GM12878 (cell line): ENCODE data around the gene CD55. TPM values are rescaled to one million over a fixed set of nuclear protein-coding genes. Genes with fewer than 3 reads are reported as not detected.

ENCODE experiments used
- CTCF ChIP-seq, 3 experiments: IDR thresholded peaks in 2 of 3; conservative IDR thresholded peaks in 1 of 3; 2 replicates each; pipeline ENCODE4 v1.5.1; 2011; ENCODE audit warnings: low read depth in 3 of 3, low read length in 3 of 3, mild to moderate bottlenecking in 3 of 3, control low read depth in 2 of 3, moderate library complexity in 2 of 3, inconsistent platforms in 1 of 3, mixed read lengths in 1 of 3; ENCODE audit not compliant: control insufficient read depth in 2 of 3, insufficient read depth in 1 of 3; ENCODE audit errors: extremely low read depth in 1 of 3
- NFXL1 ChIP-seq: fragments of 450-650 bp; IDR thresholded peaks from 2 replicates; pipeline ENCODE4 v1.6.1; 2017; ENCODE audit warnings: antibody characterized with exemption, mild to moderate bottlenecking, borderline replicate concordance
- NFYA ChIP-seq: IDR thresholded peaks from 2 replicates; pipeline ENCODE4 v1.6.1; 2011; ENCODE audit warnings: low read depth, mild to moderate bottlenecking, low read length, improper control_type of control experiment, borderline replicate concordance
- NKRF ChIP-seq: fragments of 450-650 bp; conservative IDR thresholded peaks from 2 replicates; pipeline ENCODE4 v1.6.1; 2017; ENCODE audit warnings: mild to moderate bottlenecking, moderate library complexity
- NR2C1 ChIP-seq: fragments of 450-650 bp; IDR thresholded peaks from 2 replicates; pipeline ENCODE4 v1.6.1; 2017; ENCODE audit warnings: antibody characterized with exemption, mild to moderate bottlenecking, moderate library complexity
- NRF1 ChIP-seq: conservative IDR thresholded peaks from 2 replicates; pipeline ENCODE4 v1.6.1; 2011; ENCODE audit warnings: mild to moderate bottlenecking, low read depth, low read length, improper control_type of control experiment
- PBX3 ChIP-seq: IDR thresholded peaks from 2 replicates; pipeline ENCODE4 v1.6.1; 2011; ENCODE audit warnings: mild to moderate bottlenecking, low read depth, low read length, moderate library complexity; ENCODE audit not compliant: insufficient replicate concordance
- RAD21 ChIP-seq: IDR thresholded peaks from 2 replicates; pipeline ENCODE4 v1.6.1; 2011; ENCODE audit warnings: mild to moderate bottlenecking, low read depth, low read length, moderate library complexity; ENCODE audit not compliant: insufficient read depth
- RB1 ChIP-seq: fragments of 450-650 bp; formaldehyde crosslinking; IDR thresholded peaks from 2 replicates; pipeline ENCODE4 v1.6.1; 2017; ENCODE audit warnings: mild to moderate bottlenecking, borderline replicate concordance
- RELB ChIP-seq: fragments of 450-650 bp; IDR thresholded peaks from 2 replicates; pipeline ENCODE4 v1.6.1; 2017; ENCODE audit warnings: low read depth, mild to moderate bottlenecking, moderate library complexity
- SIX5 ChIP-seq: IDR thresholded peaks from 2 replicates; pipeline ENCODE4 v1.6.1; 2011; ENCODE audit warnings: mild to moderate bottlenecking, low read depth, low read length, moderate library complexity; ENCODE audit not compliant: severe bottlenecking
- SMARCA5 ChIP-seq: fragments of 450-650 bp; IDR thresholded peaks from 2 replicates; pipeline ENCODE4 v1.6.1; 2017; ENCODE audit warnings: mild to moderate bottlenecking
- TAF1 ChIP-seq: IDR thresholded peaks from 2 replicates; pipeline ENCODE4 v1.6.1; 2011; ENCODE audit warnings: mild to moderate bottlenecking, low read depth, low read length, borderline replicate concordance
- ZNF622 ChIP-seq: fragments of 450-650 bp; IDR thresholded peaks from 2 replicates; pipeline ENCODE4 v1.6.1; 2017; ENCODE audit warnings: mild to moderate bottlenecking, inconsistent platforms
- polyA plus RNA-seq, 11 experiments: library from polyadenylated mRNA; depleted of rRNA in 4 of 11; unstranded in 6 of 11; stranded (reverse) in 5 of 11; fragments of >200 nt; fragmentation: Nextera tagmentation in 4 of 11; fragmentation: Illumina TruSeq in 1 of 11; extraction: Ambion mirVana in 4 of 11; extraction: Trizol in 1 of 11; gene quantifications; 1 replicate in 1 of 11; 2 replicates in 10 of 11; pipeline versions ENCODE4 v1.2.1 to v1.2.3, GENCODE V29; 2011 to 2016; ENCODE audit warnings: inconsistent platforms in 2 of 11, missing spikeins in 2 of 11, low read depth in 1 of 11
- total RNA-seq, 4 experiments: library from RNA; depleted of rRNA in 3 of 4; stranded (reverse); fragments of >200 nt in 3 of 4; fragmentation: Illumina TruSeq in 1 of 4; extraction: Trizol in 1 of 4; gene quantifications; 2 replicates each; pipeline versions ENCODE4 v1.2.1 to v1.2.3, GENCODE V29; 2013 to 2021
- TF ChIP-seq, protein P1 (sequence below): IDR thresholded peaks from 2 replicates; pipeline ENCODE4 v1.6.1; 2012; ENCODE audit warnings: mild to moderate bottlenecking, low read depth, low read length
- TF ChIP-seq, protein P2 (sequence below): IDR thresholded peaks from 2 replicates; pipeline ENCODE4 v1.6.1; 2012; ENCODE audit warnings: low read depth, low read length, improper control_type of control experiment

CD55 gene
- total and polyA plus RNA-seq, 10 of the 15 experiments (the other 5 are each of a cell fraction or from before 2014, with no cell fraction given): 5.2 to 46.5 (median 15.1) TPM

- TF ChIP-seq RB1: peak; percentile 82
- no peak for TF ChIP-seq CTCF (IDR thresholded peaks at IDR 0.05 in 2 of 3, conservative IDR thresholded peaks at IDR 0.05 in 1 of 3; ENCODE audit: control insufficient read depth in 2 of 3, extremely low read depth in 1 of 3, insufficient read depth in 1 of 3, low read depth in 3 of 3, low read length in 3 of 3)
- TF ChIP-seq NKRF: no peak; the same call in 1 of the 2 replicates
- TF ChIP-seq NFXL1: no peak
- no peak for TF ChIP-seq NRF1
- TF ChIP-seq NR2C1: no peak
- TF ChIP-seq PBX3: peak; percentile 23
- peak; percentile 63; the same call in 1 of the 2 replicates for TF ChIP-seq RELB
- TF ChIP-seq, protein P1, sequence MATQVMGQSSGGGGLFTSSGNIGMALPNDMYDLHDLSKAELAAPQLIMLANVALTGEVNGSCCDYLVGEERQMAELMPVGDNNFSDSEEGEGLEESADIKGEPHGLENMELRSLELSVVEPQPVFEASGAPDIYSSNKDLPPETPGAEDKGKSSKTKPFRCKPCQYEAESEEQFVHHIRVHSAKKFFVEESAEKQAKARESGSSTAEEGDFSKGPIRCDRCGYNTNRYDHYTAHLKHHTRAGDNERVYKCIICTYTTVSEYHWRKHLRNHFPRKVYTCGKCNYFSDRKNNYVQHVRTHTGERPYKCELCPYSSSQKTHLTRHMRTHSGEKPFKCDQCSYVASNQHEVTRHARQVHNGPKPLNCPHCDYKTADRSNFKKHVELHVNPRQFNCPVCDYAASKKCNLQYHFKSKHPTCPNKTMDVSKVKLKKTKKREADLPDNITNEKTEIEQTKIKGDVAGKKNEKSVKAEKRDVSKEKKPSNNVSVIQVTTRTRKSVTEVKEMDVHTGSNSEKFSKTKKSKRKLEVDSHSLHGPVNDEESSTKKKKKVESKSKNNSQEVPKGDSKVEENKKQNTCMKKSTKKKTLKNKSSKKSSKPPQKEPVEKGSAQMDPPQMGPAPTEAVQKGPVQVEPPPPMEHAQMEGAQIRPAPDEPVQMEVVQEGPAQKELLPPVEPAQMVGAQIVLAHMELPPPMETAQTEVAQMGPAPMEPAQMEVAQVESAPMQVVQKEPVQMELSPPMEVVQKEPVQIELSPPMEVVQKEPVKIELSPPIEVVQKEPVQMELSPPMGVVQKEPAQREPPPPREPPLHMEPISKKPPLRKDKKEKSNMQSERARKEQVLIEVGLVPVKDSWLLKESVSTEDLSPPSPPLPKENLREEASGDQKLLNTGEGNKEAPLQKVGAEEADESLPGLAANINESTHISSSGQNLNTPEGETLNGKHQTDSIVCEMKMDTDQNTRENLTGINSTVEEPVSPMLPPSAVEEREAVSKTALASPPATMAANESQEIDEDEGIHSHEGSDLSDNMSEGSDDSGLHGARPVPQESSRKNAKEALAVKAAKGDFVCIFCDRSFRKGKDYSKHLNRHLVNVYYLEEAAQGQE: no peak
- peak; percentile 25; the same call in 1 of the 2 replicates for TF ChIP-seq SMARCA5
- no peak for TF ChIP-seq NFYA
- no peak for TF ChIP-seq SIX5
- TF ChIP-seq ZNF622: no peak
- no peak for TF ChIP-seq RAD21
- TF ChIP-seq, protein P2, sequence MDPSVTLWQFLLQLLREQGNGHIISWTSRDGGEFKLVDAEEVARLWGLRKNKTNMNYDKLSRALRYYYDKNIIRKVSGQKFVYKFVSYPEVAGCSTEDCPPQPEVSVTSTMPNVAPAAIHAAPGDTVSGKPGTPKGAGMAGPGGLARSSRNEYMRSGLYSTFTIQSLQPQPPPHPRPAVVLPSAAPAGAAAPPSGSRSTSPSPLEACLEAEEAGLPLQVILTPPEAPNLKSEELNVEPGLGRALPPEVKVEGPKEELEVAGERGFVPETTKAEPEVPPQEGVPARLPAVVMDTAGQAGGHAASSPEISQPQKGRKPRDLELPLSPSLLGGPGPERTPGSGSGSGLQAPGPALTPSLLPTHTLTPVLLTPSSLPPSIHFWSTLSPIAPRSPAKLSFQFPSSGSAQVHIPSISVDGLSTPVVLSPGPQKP: no peak
- TF ChIP-seq TAF1: no peak
Measured at GRCh38 chr1:207336559-207337467, 15.3 kb downstream of the CD55 start (continued).
